ENCODE data around the gene RGS9. TPM values are rescaled to one million over a fixed set of nuclear protein-coding genes. Genes with fewer than 3 reads are reported as not detected.
"Not testable (repeated sequence)": the region's sequence is repeated elsewhere in the genome, so short reads cannot be mapped to it uniquely, and the experiment has no call there.

RGS9 gene
- total and polyA plus RNA-seq, 8 donors = 1.2 to 13.9 (median 3.4) TPM

GRCh38 chr17:65175952-65176351 is 38.8 kb downstream of the RGS9 start:
- H3K4me3 ChIP-seq = no peak overlapping the region
- no peaks in the 10 kb centered on the region for H3K4me1 ChIP-seq
- no peak for ATAC-seq
- no peaks in the 10 kb centered on the region for H3K36me3 ChIP-seq
- no peak overlapping the region for H3K27ac ChIP-seq
- no peaks in the 10 kb centered on the region for H3K27me3 ChIP-seq
- H3K9me3 ChIP-seq = no peaks in the 10 kb centered on the region
- no peak for FAIRE-seq
- TF ChIP-seq, protein P1, sequence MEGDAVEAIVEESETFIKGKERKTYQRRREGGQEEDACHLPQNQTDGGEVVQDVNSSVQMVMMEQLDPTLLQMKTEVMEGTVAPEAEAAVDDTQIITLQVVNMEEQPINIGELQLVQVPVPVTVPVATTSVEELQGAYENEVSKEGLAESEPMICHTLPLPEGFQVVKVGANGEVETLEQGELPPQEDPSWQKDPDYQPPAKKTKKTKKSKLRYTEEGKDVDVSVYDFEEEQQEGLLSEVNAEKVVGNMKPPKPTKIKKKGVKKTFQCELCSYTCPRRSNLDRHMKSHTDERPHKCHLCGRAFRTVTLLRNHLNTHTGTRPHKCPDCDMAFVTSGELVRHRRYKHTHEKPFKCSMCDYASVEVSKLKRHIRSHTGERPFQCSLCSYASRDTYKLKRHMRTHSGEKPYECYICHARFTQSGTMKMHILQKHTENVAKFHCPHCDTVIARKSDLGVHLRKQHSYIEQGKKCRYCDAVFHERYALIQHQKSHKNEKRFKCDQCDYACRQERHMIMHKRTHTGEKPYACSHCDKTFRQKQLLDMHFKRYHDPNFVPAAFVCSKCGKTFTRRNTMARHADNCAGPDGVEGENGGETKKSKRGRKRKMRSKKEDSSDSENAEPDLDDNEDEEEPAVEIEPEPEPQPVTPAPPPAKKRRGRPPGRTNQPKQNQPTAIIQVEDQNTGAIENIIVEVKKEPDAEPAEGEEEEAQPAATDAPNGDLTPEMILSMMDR (IDR thresholded peaks at IDR 0.05) = no peak
- intact Hi-C loops (cut with DNase I) = no loop called here
- no peak for DNase-seq

- 79 to 86% methylated on average over 5 of the region's 5 CpGs for WGBS, 2 donors
- intact Hi-C loops (cut with DNase I) = no loop called here
These were observed 39.7 kb downstream of the RGS9 start for GRCh38 chr17:65176646-65177409.

GRCh38 chr17:65177901-65178300 is 40.7 kb downstream of the RGS9 start:
- no peaks in the 10 kb centered on the region for H3K27me3 ChIP-seq
- H3K27ac ChIP-seq = no peak overlapping the region
- intact Hi-C loops (cut with DNase I) = no loop called here
- no peaks in the 10 kb centered on the region for H3K9me3 ChIP-seq
- 54 to 72% methylated on average over 4 of the region's 4 CpGs for WGBS, 2 donors
- H3K36me3 ChIP-seq = no peaks in the 10 kb centered on the region
- FAIRE-seq (no peak), ATAC-seq (no peak), DNase-seq (no peak)
- no peak overlapping the region for H3K4me3 ChIP-seq
- TF ChIP-seq, protein P1 (IDR thresholded peaks at IDR 0.05) = no peak
- no peaks in the 10 kb centered on the region for H3K4me1 ChIP-seq

More at GRCh38 chr17:65176646-65177409, 39.7 kb downstream of the RGS9 start:
- TF ChIP-seq, protein P1 (IDR thresholded peaks at IDR 0.05) = no peak
- FAIRE-seq = no peak
- no peaks in the 10 kb centered on the region for H3K4me1 ChIP-seq
- H3K27me3 ChIP-seq = no peaks in the 10 kb centered on the region
- H3K9me3 ChIP-seq = no peaks in the 10 kb centered on the region
- no peak overlapping the region for H3K4me3 ChIP-seq
- ATAC-seq = no peak
- no peaks in the 10 kb centered on the region for H3K36me3 ChIP-seq
- no peak overlapping the region for H3K27ac ChIP-seq
- DNase-seq = no peak

DNA sequence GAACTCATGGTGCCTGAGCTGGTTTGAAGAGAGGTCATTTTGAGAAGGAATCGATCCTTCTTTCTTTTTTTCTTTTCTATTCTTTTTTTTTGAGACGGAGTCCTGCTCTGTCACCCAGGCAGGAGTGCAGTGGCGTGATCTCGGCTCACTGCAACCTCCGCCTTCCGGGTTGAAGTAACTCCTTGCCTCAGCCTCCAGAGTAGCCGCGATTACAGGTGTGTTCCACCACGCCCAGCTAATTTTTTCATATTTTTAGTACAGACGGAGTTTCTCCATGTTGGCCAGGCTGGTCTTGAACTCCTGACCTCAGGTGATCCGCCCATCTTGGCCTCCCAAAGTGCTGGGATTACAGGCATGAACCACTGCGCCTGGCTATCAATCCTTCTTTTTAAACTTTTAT is 43.1 kb downstream of the RGS9 start:
- intact Hi-C loops (cut with DNase I) = not testable (repeated sequence)

DNA sequence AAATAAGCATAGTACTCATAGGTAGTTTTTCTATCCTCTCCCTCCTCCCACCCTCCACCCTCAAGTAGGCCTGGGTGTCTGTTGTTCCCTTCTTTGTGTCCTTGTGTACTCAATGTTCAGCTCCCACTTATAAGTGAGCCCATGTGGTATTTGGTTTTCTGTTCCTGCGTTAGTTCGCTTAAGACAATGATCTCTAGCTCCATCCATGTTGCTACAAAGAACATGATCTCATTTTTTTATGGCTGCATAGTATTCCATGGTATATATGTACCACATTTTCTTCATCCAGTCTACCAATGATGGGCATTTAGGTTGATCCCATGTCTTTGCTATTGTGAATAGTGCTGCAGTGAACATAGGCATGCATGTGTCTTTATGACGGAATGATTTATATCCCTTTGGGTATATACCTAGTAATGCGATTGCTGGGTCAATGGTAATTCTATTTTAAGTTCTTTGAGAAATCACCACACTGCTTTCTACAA is 43.6 kb downstream of the RGS9 start:
- H3K36me3 ChIP-seq; DNase-seq; H3K4me3 ChIP-seq; H3K27me3 ChIP-seq; intact Hi-C loops (cut with DNase I); FAIRE-seq; H3K9me3 ChIP-seq; H3K4me1 ChIP-seq; ATAC-seq; H3K27ac ChIP-seq: not testable (repeated sequence)
- 94 to 97% methylated on average over 4 of the region's 4 CpGs for WGBS, 2 donors

More for the DNA sequence above, 43.1 kb downstream of the RGS9 start:
- not testable (repeated sequence) for H3K9me3 ChIP-seq, DNase-seq, H3K4me1 ChIP-seq, H3K27me3 ChIP-seq, H3K27ac ChIP-seq, H3K36me3 ChIP-seq, ATAC-seq, H3K4me3 ChIP-seq, FAIRE-seq
- 81 to 91% methylated on average over 12 of the region's 12 CpGs for WGBS, 2 donors

Measured in pancreas (tissue), 10 donors.